MM.1S (cell line): ENCODE results near the gene NUTF2.

ENCODE experiments used
- DNase-seq: peaks from one replicate; pipeline ENCODE4 v3.0.0-alpha.2; 2015
- H2AFZ ChIP-seq: fragments of 300-600 bp; sonication (generic); 2 replicates; pipeline ENCODE4 v1.6.0; 2016; ENCODE audit warnings: antibody characterized with exemption, low read length
- H3F3A ChIP-seq: fragments of 300-600 bp; sonication (generic); 2 replicates; pipeline ENCODE4 v1.6.1; 2016; ENCODE audit warnings: mild to moderate bottlenecking, antibody characterized with exemption, low read length, moderate library complexity, mixed read lengths; ENCODE audit not compliant: insufficient read depth
- H3K27ac ChIP-seq: fragments of 300-600 bp; sonication (generic); 2 replicates; pipeline ENCODE4 v1.5.1; 2016; ENCODE audit warnings: mild to moderate bottlenecking, low read length
- H3K27me3 ChIP-seq: fragments of 300-600 bp; sonication (generic); replicated peaks from 2 replicates; pipeline ENCODE4 v1.6.0; 2016; ENCODE audit warnings: low read length; ENCODE audit not compliant: insufficient read depth
- H3K36me3 ChIP-seq: fragments of 300-600 bp; sonication (generic); replicated peaks from 2 replicates; pipeline ENCODE4 v1.6.1; 2016; ENCODE audit warnings: mild to moderate bottlenecking, low read length, mixed read lengths; ENCODE audit not compliant: insufficient read depth
- H3K4me1 ChIP-seq: fragments of 300-600 bp; sonication (generic); 2 replicates; pipeline ENCODE4 v1.6.1; 2016; ENCODE audit warnings: low read length, mixed read lengths
- H3K4me2 ChIP-seq: fragments of 300-600 bp; sonication (generic); 2 replicates; pipeline ENCODE4 v1.6.0; 2016; ENCODE audit warnings: low read depth, low read length
- H3K4me3 ChIP-seq: fragments of 300-600 bp; sonication (generic); 2 replicates; pipeline ENCODE4 v1.5.1; 2016; ENCODE audit warnings: low read length, mixed read lengths
- H3K79me2 ChIP-seq: fragments of 300-600 bp; sonication (generic); 2 replicates; pipeline ENCODE4 v1.6.1; 2016; ENCODE audit warnings: mixed run types, low read length, mixed read lengths
- H3K9ac ChIP-seq: fragments of 300-600 bp; sonication (generic); 2 replicates; pipeline ENCODE4 v1.6.1; 2016; ENCODE audit warnings: low read length, mixed read lengths
- H3K9me2 ChIP-seq: fragments of 300-600 bp; sonication (generic); replicated peaks from 2 replicates; pipeline ENCODE4 v1.6.1; 2016; ENCODE audit warnings: mild to moderate bottlenecking, low read length, mixed read lengths; ENCODE audit not compliant: insufficient read depth
- H3K9me3 ChIP-seq: fragments of 300-600 bp; sonication (generic); replicated peaks from 2 replicates; pipeline ENCODE4 v1.6.1; 2016; ENCODE audit warnings: mild to moderate bottlenecking, low read length, mixed read lengths; ENCODE audit not compliant: insufficient read depth
- H4K20me1 ChIP-seq: fragments of 300-600 bp; sonication (generic); 2 replicates; pipeline ENCODE4 v1.6.1; 2016; ENCODE audit warnings: mild to moderate bottlenecking, low read length, moderate library complexity, mixed read lengths; ENCODE audit not compliant: insufficient read depth
- EZH2 ChIP-seq: fragments of 300-600 bp; sonication (generic); optimal IDR thresholded peaks from 2 replicates; pipeline ENCODE3; 2017; ENCODE audit warnings: low read depth, mild to moderate bottlenecking, antibody characterized with exemption, low read length, mixed read lengths
- EZH2phosphoT487 ChIP-seq: fragments of 300-600 bp; sonication (generic); IDR thresholded peaks from 2 replicates; pipeline ENCODE4 v1.6.1; 2018; ENCODE audit warnings: antibody characterized with exemption, low read length
- TF ChIP-seq, protein P1 (sequence below): fragments of 300-600 bp; sonication (generic); IDR thresholded peaks from 2 replicates; pipeline ENCODE4 v1.5.1; 2016; ENCODE audit warnings: antibody characterized with exemption, low read length, mixed read lengths

NUTF2 gene

DNA sequence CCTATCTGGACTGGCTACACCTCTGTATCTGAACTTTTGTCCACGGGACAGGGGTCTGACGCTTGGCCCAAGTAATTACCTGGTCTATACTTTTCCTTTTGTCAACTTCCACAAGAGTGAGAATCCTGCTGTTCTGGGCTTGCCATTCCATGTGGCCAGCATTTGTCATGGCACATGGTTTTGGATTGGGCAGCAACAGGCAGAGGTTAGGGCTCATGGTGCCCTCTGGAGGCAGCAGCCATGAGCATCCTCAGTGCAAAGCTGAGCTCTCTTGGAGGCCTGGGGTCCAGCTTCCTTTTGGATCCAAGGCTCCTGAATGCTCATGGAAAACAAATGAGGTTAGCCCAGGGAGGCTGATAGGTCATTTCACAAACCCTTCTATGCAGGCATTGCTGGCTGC, 18.6 kb downstream of the NUTF2 start:
- Histone ChIP-seq H3K4me1 (no peaks in the 10 kb centered on the region), H3K4me2 (no peak overlapping the region), H3K79me2 (peaks cover 49% of the 10 kb centered on the region), H3K27me3 (no peaks in the 10 kb centered on the region), H3K9me3 (no peaks in the 10 kb centered on the region), H3K9me2 (no peaks in the 10 kb centered on the region), H3F3A (0 out of 2 replicates have a peak, but pooled peaks cover 6% of the 10 kb centered on the region), H3K36me3 (no peaks in the 10 kb centered on the region; the same call in none of the 2 replicates), H3K4me3 (no peak overlapping the region), H2AFZ (no peak overlapping the region), H3K27ac (no peak overlapping the region), H4K20me1 (no peaks in the 10 kb centered on the region; the same call in 1 of the 2 replicates), H3K9ac (no peak overlapping the region)
- DNase-seq, result peak; percentile 15
- TF ChIP-seq EZH2phosphoT487, result no peak
- TF ChIP-seq, protein P1, sequence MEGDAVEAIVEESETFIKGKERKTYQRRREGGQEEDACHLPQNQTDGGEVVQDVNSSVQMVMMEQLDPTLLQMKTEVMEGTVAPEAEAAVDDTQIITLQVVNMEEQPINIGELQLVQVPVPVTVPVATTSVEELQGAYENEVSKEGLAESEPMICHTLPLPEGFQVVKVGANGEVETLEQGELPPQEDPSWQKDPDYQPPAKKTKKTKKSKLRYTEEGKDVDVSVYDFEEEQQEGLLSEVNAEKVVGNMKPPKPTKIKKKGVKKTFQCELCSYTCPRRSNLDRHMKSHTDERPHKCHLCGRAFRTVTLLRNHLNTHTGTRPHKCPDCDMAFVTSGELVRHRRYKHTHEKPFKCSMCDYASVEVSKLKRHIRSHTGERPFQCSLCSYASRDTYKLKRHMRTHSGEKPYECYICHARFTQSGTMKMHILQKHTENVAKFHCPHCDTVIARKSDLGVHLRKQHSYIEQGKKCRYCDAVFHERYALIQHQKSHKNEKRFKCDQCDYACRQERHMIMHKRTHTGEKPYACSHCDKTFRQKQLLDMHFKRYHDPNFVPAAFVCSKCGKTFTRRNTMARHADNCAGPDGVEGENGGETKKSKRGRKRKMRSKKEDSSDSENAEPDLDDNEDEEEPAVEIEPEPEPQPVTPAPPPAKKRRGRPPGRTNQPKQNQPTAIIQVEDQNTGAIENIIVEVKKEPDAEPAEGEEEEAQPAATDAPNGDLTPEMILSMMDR, result peak; percentile 40

GRCh38 chr16:67868290-67868689, 21.6 kb downstream of the NUTF2 start:
- peaks cover 5% of the 10 kb centered on the region for H3K4me1 ChIP-seq
- no peaks in the 10 kb centered on the region for H3K9me2 ChIP-seq
- H3K9ac ChIP-seq, result no peak overlapping the region
- H3K4me2 ChIP-seq, result no peak overlapping the region
- H4K20me1 ChIP-seq, result no peaks in the 10 kb centered on the region; the same call in 1 of the 2 replicates
- no peaks in the 10 kb centered on the region for H3K27me3 ChIP-seq
- H3K79me2 ChIP-seq, result peaks cover 24% of the 10 kb centered on the region
- no peak for DNase-seq
- TF ChIP-seq EZH2 (no peak), EZH2phosphoT487 (no peak)
- TF ChIP-seq, protein P1, result no peak
- peaks cover 21% of the 10 kb centered on the region for H3F3A ChIP-seq
- no peak overlapping the region for H3K4me3 ChIP-seq
- H3K36me3 ChIP-seq, result no peaks in the 10 kb centered on the region; the same call in 1 of the 2 replicates
- no peak overlapping the region for H3K27ac ChIP-seq
- no peak overlapping the region for H2AFZ ChIP-seq
- H3K9me3 ChIP-seq, result no peaks in the 10 kb centered on the region

DNA sequence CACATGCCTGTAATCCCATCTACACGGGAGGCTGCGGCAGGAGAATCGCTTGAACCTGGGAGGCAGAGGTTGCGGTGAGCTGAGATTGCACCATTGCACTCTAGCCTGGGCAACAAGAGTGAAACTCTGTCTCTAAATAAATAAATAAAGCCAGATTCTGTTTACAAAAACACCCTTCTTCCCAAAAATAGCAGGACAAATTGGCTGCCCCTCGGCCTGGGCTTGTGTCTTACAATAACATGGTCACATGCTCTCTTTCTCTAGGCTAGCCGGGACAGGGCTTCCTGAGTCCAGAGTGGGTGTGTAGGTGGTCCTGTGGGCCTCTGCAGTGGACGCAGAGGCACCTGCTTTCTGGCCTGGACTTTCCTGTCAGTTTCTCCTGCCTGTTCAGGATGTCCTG, 22.9 kb downstream of the NUTF2 start:
- Histone ChIP-seq H3K36me3 (no peaks in the 10 kb centered on the region; the same call in 1 of the 2 replicates), H3K4me1 (peaks cover 14% of the 10 kb centered on the region), H3K27ac (no peak overlapping the region), H3K9ac (no peak overlapping the region), H3K9me2 (no peaks in the 10 kb centered on the region), H3K4me2 (no peak overlapping the region), H3K4me3 (no peak overlapping the region), H2AFZ (no peak overlapping the region), H4K20me1 (no peaks in the 10 kb centered on the region; the same call in 1 of the 2 replicates), H3K79me2 (peaks cover 27% of the 10 kb centered on the region), H3K27me3 (no peaks in the 10 kb centered on the region), H3K9me3 (no peaks in the 10 kb centered on the region), H3F3A (peaks cover 21% of the 10 kb centered on the region)
- TF ChIP-seq EZH2, result no peak
- DNase-seq, result no peak

- Histone ChIP-seq H3K4me2 (no peak overlapping the region), H3K79me2 (peaks cover 38% of the 10 kb centered on the region), H3K9me3 (no peaks in the 10 kb centered on the region), H3K9ac (no peak overlapping the region), H3K36me3 (no peaks in the 10 kb centered on the region), H3K27ac (no peak overlapping the region), H2AFZ (no peak overlapping the region), H3K4me3 (no peak overlapping the region), H3F3A (peaks cover 21% of the 10 kb centered on the region), H3K4me1 (peaks cover 23% of the 10 kb centered on the region), H3K9me2 (no peaks in the 10 kb centered on the region), H4K20me1 (no peaks in the 10 kb centered on the region), H3K27me3 (no peaks in the 10 kb centered on the region)
- TF ChIP-seq EZH2phosphoT487 (no peak), EZH2 (no peak)
- TF ChIP-seq, protein P1, result no peak
- DNase-seq, result no peak
Observed at GRCh38 chr16:67871256-67871655, 24.5 kb downstream of the NUTF2 start.
